Neuronal stem cell (in vitro differentiated cells): ENCODE data around the gene RECQL.

Source experiments
- DNase-seq: peaks from one replicate; pipeline ENCODE4 v3.0.0-alpha.2; 2013; ENCODE audit warnings: low spot score
- H2AFZ ChIP-seq: one replicate; pipeline ENCODE4 v1.6.1; 2013; ENCODE audit warnings: mild to moderate bottlenecking, low read length, inconsistent platforms
- H2AK5ac ChIP-seq: 2 replicates; pipeline ENCODE4 v1.6.1; 2013; ENCODE audit warnings: low read depth, mild to moderate bottlenecking, inconsistent platforms, low read length, moderate library complexity, mixed read lengths
- H2BK120ac ChIP-seq: 2 replicates; pipeline ENCODE4 v1.6.1; 2013; ENCODE audit warnings: low read depth, mild to moderate bottlenecking, inconsistent platforms, low read length, moderate library complexity, mixed read lengths
- H2BK12ac ChIP-seq: one replicate; pipeline ENCODE4 v1.6.1; 2013; ENCODE audit warnings: low read length, inconsistent platforms
- H2BK15ac ChIP-seq: 2 replicates; pipeline ENCODE4 v1.6.1; 2013; ENCODE audit warnings: mild to moderate bottlenecking, low read length, inconsistent platforms, mixed read lengths
- H2BK5ac ChIP-seq: one replicate; pipeline ENCODE4 v1.6.1; 2013; ENCODE audit warnings: inconsistent platforms, mild to moderate bottlenecking, low read length, moderate library complexity
- H3K14ac ChIP-seq: one replicate; pipeline ENCODE4 v1.6.1; 2013; ENCODE audit warnings: low read length, inconsistent platforms
- H3K18ac ChIP-seq: 2 replicates; pipeline ENCODE4 v1.6.1; 2013; ENCODE audit warnings: low read length, inconsistent platforms
- H3K23ac ChIP-seq: 2 replicates; pipeline ENCODE4 v1.6.1; 2013; ENCODE audit warnings: low read depth, mild to moderate bottlenecking, mixed read lengths, low read length, inconsistent platforms; ENCODE audit not compliant: poor library complexity
- H3K27ac ChIP-seq: replicated peaks from 3 replicates; pipeline ENCODE4 v1.5.1; 2013; ENCODE audit warnings: low read length, inconsistent platforms
- H3K27me3 ChIP-seq, 3 experiments: 2 replicates each; pipeline ENCODE4 v1.6.1; 2013; ENCODE audit warnings: low read length in 3 of 3, mild to moderate bottlenecking in 2 of 3, inconsistent platforms in 1 of 3, low read depth in 1 of 3, mixed read lengths in 1 of 3, moderate library complexity in 1 of 3; ENCODE audit not compliant: control insufficient read depth in 3 of 3, insufficient read depth in 3 of 3
- H3K36me3 ChIP-seq, 2 donors: replicated peaks in 1 of 2; 2 replicates each; pipeline ENCODE4 v1.6.1; 2013; ENCODE audit warnings: low read length in 2 of 2; ENCODE audit not compliant: control insufficient read depth in 2 of 2, insufficient read depth in 2 of 2
- H3K4ac ChIP-seq: 2 replicates; pipeline ENCODE4 v1.6.1; 2013; ENCODE audit warnings: inconsistent platforms, mild to moderate bottlenecking, low read length, moderate library complexity
- H3K4me1 ChIP-seq, 2 donors: 1 replicate in 1 of 2; 2 replicates in 1 of 2; pipeline ENCODE4 v1.6.1; 2013; ENCODE audit warnings: low read length in 2 of 2, low read depth in 1 of 2; ENCODE audit not compliant: control insufficient read depth in 2 of 2, insufficient read depth in 1 of 2
- H3K4me2 ChIP-seq: one replicate; pipeline ENCODE4 v1.6.1; 2013; ENCODE audit warnings: mild to moderate bottlenecking, low read length, inconsistent platforms; ENCODE audit not compliant: insufficient read depth, poor library complexity, severe bottlenecking
- H3K4me3 ChIP-seq, 2 donors: 2 replicates each; pipeline ENCODE4 v1.5.1; 2013; ENCODE audit warnings: low read length in 2 of 2, mild to moderate bottlenecking in 2 of 2, inconsistent platforms in 1 of 2, moderate library complexity in 1 of 2
- H3K79me1 ChIP-seq: one replicate; pipeline ENCODE4 v1.6.1; 2013; ENCODE audit warnings: low read depth, mild to moderate bottlenecking, inconsistent platforms, low read length, moderate library complexity
- H3K9ac ChIP-seq: one replicate; pipeline ENCODE4 v1.6.1; 2013; ENCODE audit warnings: mild to moderate bottlenecking, low read depth, low read length, inconsistent platforms; ENCODE audit not compliant: poor library complexity
- H3K9me3 ChIP-seq, 2 donors: replicated peaks in 1 of 2; 2 replicates each; pipeline versions ENCODE3 to v1.6.1; 2013; ENCODE audit warnings: low read length in 2 of 2, mild to moderate bottlenecking in 2 of 2, inconsistent platforms in 1 of 2, low read depth in 1 of 2, mixed read lengths in 1 of 2, moderate library complexity in 1 of 2; ENCODE audit not compliant: control insufficient read depth in 2 of 2, insufficient read depth in 1 of 2
- H4K8ac ChIP-seq: one replicate; pipeline ENCODE4 v1.6.1; 2013; ENCODE audit warnings: low read depth, mild to moderate bottlenecking, inconsistent platforms, low read length, moderate library complexity
- H4K91ac ChIP-seq: one replicate; pipeline ENCODE4 v1.6.1; 2013; ENCODE audit warnings: low read length, low read depth, mild to moderate bottlenecking, inconsistent platforms; ENCODE audit not compliant: poor library complexity
- WGBS, 2 donors: extraction: QIAGEN DNeasy Blood & Tissue Kit; methylation state at CpG; one replicate each; pipeline ENCODE4 v1.1.7; 2013; ENCODE audit warnings: missing lambda C conversion rate in 2 of 2, mixed read lengths in 1 of 2; ENCODE audit not compliant: insufficient read length in 2 of 2, insufficient replicate concordance in 1 of 2; ENCODE audit errors: extremely low coverage in 2 of 2; 5-methylcytosine and 5-hydroxymethylcytosine counted together

The RECQL gene

GRCh38 chr12:21507849-21508248, 6.4 kb upstream of the RECQL start:
- Histone ChIP-seq H3K4ac (no peak overlapping the region), H3K4me3 (no peak overlapping the region), H4K91ac (no peak overlapping the region), H3K23ac (no peak overlapping the region), H2BK15ac (no peak overlapping the region), H3K9ac (no peak overlapping the region), H2AK5ac (no peak overlapping the region), H3K4me1 (peaks cover 2 to 6% of the 10 kb centered on the region in 2 donors), H3K4me2 (no peak overlapping the region), H3K27ac (no peak overlapping the region), H4K8ac (no peak overlapping the region), H3K14ac (no peak overlapping the region), H3K36me3 (peaks cover 2 to 51% of the 10 kb centered on the region in 2 donors), H2AFZ (no peak overlapping the region), H2BK120ac (no peak overlapping the region), H2BK12ac (no peak overlapping the region), H3K79me1 (peaks cover 1% of the 10 kb centered on the region), H3K9me3 (no peaks in the 10 kb centered on the region), H3K27me3 (no peaks in the 10 kb centered on the region), H3K18ac (no peak overlapping the region), H2BK5ac (no peak overlapping the region)
- DNase-seq = no peak
- WGBS, 2 donors = no CpG with 5 or more reads among the region's 2 CpGs

GRCh38 chr12:21505888-21506287, 4.5 kb upstream of the RECQL start:
- H3K36me3 ChIP-seq = peaks cover 2 to 35% of the 10 kb centered on the region in 2 donors
- H2AK5ac ChIP-seq = no peak overlapping the region
- H4K91ac ChIP-seq = no peak overlapping the region
- H3K79me1 ChIP-seq = peaks cover 1% of the 10 kb centered on the region
- no peak overlapping the region for H3K18ac ChIP-seq
- no peaks in the 10 kb centered on the region for H3K9me3 ChIP-seq
- no peak overlapping the region for H4K8ac ChIP-seq
- no peak overlapping the region for H3K27ac ChIP-seq
- no peak overlapping the region for H3K4me2 ChIP-seq
- no peak overlapping the region for H2AFZ ChIP-seq
- no peak overlapping the region for H3K14ac ChIP-seq
- no CpG with 5 or more reads among the region's 2 CpGs for WGBS, 2 donors
- H3K4me1 ChIP-seq = peaks cover 3 to 6% of the 10 kb centered on the region in 2 donors
- no peak overlapping the region for H2BK15ac ChIP-seq
- H3K4me3 ChIP-seq = no peak overlapping the region
- H2BK12ac ChIP-seq = no peak overlapping the region
- no peak overlapping the region for H3K4ac ChIP-seq
- no peak for DNase-seq
- no peaks in the 10 kb centered on the region for H3K27me3 ChIP-seq
- H3K23ac ChIP-seq = no peak overlapping the region
- no peak overlapping the region for H2BK120ac ChIP-seq
- H3K9ac ChIP-seq = no peak overlapping the region
- no peak overlapping the region for H2BK5ac ChIP-seq

- Histone ChIP-seq H4K91ac (no peak overlapping the region), H2AFZ (no peak overlapping the region), H3K18ac (no peak overlapping the region), H3K9me3 (no peaks in the 10 kb centered on the region), H4K8ac (no peak overlapping the region), H3K23ac (no peak overlapping the region), H2BK120ac (no peak overlapping the region), H3K27ac (no peak overlapping the region), H3K14ac (no peak overlapping the region), H3K79me1 (peaks cover 3% of the 10 kb centered on the region), H3K4me3 (peak overlapping the region in 1 of 2 donors; percentile 63), H3K9ac (no peak overlapping the region), H2BK5ac (no peak overlapping the region), H2BK12ac (no peak overlapping the region), H3K36me3 (peaks cover 4 to 22% of the 10 kb centered on the region in 2 donors), H3K4me1 (peaks cover 3 to 14% of the 10 kb centered on the region in 2 donors), H3K4me2 (no peak overlapping the region), H2BK15ac (no peak overlapping the region), H2AK5ac (no peak overlapping the region), H3K27me3 (no peaks in the 10 kb centered on the region), H3K4ac (no peak overlapping the region)
- WGBS, 2 donors = no CpG with 5 or more reads among the region's 1 CpG
- DNase-seq = no peak
These were observed 1.4 kb upstream of the RECQL start for GRCh38 chr12:21502872-21503271.

- H3K18ac ChIP-seq = peak overlapping the region; percentile 63
- DNase-seq = no peak
- H3K14ac ChIP-seq = no peak overlapping the region
- peaks cover 3% of the 10 kb centered on the region for H3K79me1 ChIP-seq
- peak overlapping the region; percentile 63 to 96 for H3K4me3 ChIP-seq
- H3K27me3 ChIP-seq = no peaks in the 10 kb centered on the region
- no peak overlapping the region for H2BK120ac ChIP-seq
- H3K23ac ChIP-seq = peak overlapping the region; percentile 27
- H2BK5ac ChIP-seq = no peak overlapping the region
- H3K36me3 ChIP-seq = peaks cover 3 to 22% of the 10 kb centered on the region in 2 donors
- peak overlapping the region; percentile 58 for H3K4me2 ChIP-seq
- no peak overlapping the region for H2AK5ac ChIP-seq
- H2AFZ ChIP-seq = peak overlapping the region; percentile 93
- no peak overlapping the region for H4K91ac ChIP-seq
- H3K27ac ChIP-seq = peak overlapping the region; percentile 77
- H3K4ac ChIP-seq = no peak overlapping the region
- no peak overlapping the region for H2BK12ac ChIP-seq
- no peak overlapping the region for H4K8ac ChIP-seq
- H3K4me1 ChIP-seq = peaks cover 3 to 14% of the 10 kb centered on the region in 2 donors
- peak overlapping the region; percentile 74 for H3K9ac ChIP-seq
- H3K9me3 ChIP-seq = no peaks in the 10 kb centered on the region
- WGBS, 2 donors = no CpG with 5 or more reads among the region's 14 CpGs
- no peak overlapping the region for H2BK15ac ChIP-seq
These were observed 695 bp upstream of the RECQL start for GRCh38 chr12:21502164-21502496.
